Activated naive CD4-positive, alpha-beta T cell treated with anti-CD3 and anti-CD28 coated beads for 36 hours (primary cell): ENCODE data around the gene SNN. TPM values are rescaled to one million over a fixed set of nuclear protein-coding genes. Genes with fewer than 3 reads are reported as not detected.
A peak's percentile ranks its signal among the peaks of the same experiment; 100 is the strongest.

Source experiments
- CTCF ChIA-PET: fragments of 350-600 bp; sonication (Branson Sonifier 250); formaldehyde crosslinking; loops from one replicate; lab custom pipeline; 2021; ENCODE audit warnings: antibody characterized with exemption; lab: Charles Lee
- DNase-seq: peaks from one replicate; pipeline ENCODE4 v3.0.0-alpha.2; 2020
- H3K27ac Mint-ChIP-seq: one replicate; pipeline ENCODE4 v1.8.0; 2021; ENCODE audit warnings: mild to moderate bottlenecking, mixed read lengths
- H3K27me3 Mint-ChIP-seq: one replicate; pipeline ENCODE4 v1.8.0; 2021; ENCODE audit warnings: low read depth, mixed read lengths
- H3K36me3 Mint-ChIP-seq: one replicate; pipeline ENCODE4 v1.8.0; 2021; ENCODE audit warnings: low read depth, mixed read lengths
- H3K4me1 Mint-ChIP-seq: one replicate; pipeline ENCODE4 v1.8.0; 2021; ENCODE audit warnings: low read depth, mixed read lengths
- H3K4me3 Mint-ChIP-seq: one replicate; pipeline ENCODE4 v1.8.0; 2021; ENCODE audit warnings: mild to moderate bottlenecking, moderate library complexity, mixed read lengths
- H3K9me3 Mint-ChIP-seq: one replicate; pipeline ENCODE4 v1.8.0; 2021; ENCODE audit warnings: mixed read lengths
- intact Hi-C: fragments of 100-400 bp; cut with micrococcal nuclease; formaldehyde crosslinking; loops from one replicate; pipeline ENCODE4 v1.15.1; 2023
- total RNA-seq, 2 experiments: library from RNA; stranded (reverse); gene quantifications; one replicate each; pipeline ENCODE4 v1.2.3, GENCODE V29; 2021

Gene SNN
- total RNA-seq, 2 experiments from 2014 or later: 12.0 to 13.6 TPM

- no peak overlapping the region for H3K4me3 Mint-ChIP-seq
- no peaks in the 10 kb centered on the region for H3K36me3 Mint-ChIP-seq
- H3K4me1 Mint-ChIP-seq: peaks cover 21% of the 10 kb centered on the region
- no peaks in the 10 kb centered on the region for H3K27me3 Mint-ChIP-seq
- H3K9me3 Mint-ChIP-seq: no peaks in the 10 kb centered on the region
- CTCF ChIA-PET: interaction anchor here (0.9 to 1.3 kb wide), 3 partner anchors 10 to 263 kb away, joined by 3 to 4 read pairs (median 4); no protein-coding TSS in a partner anchor
- H3K27ac Mint-ChIP-seq: no peak overlapping the region
- no peak for DNase-seq
- intact Hi-C loops: no loop called here
These were observed 9.2 kb upstream of the SNN start for GRCh38 chr16:11658896-11659708.

GRCh38 chr16:11660565-11660964, 7.7 kb upstream of the SNN start:
- Mint-ChIP-seq H3K9me3 (no peaks in the 10 kb centered on the region), H3K4me1 (peaks cover 30% of the 10 kb centered on the region), H3K4me3 (no peak overlapping the region), H3K27me3 (no peaks in the 10 kb centered on the region), H3K36me3 (no peaks in the 10 kb centered on the region), H3K27ac (no peak overlapping the region)
- intact Hi-C loops: no loop called here
- no peak for DNase-seq
- CTCF ChIA-PET: interaction anchor here (0.9 to 1.3 kb wide), 4 partner anchors 19 to 264 kb away, joined by 3 to 7 read pairs (median 4); no protein-coding TSS in a partner anchor

- DNase-seq: no peak
- Mint-ChIP-seq H3K9me3 (no peaks in the 10 kb centered on the region), H3K4me3 (no peak overlapping the region), H3K36me3 (no peaks in the 10 kb centered on the region), H3K27me3 (no peaks in the 10 kb centered on the region), H3K27ac (no peak overlapping the region), H3K4me1 (peaks cover 42% of the 10 kb centered on the region)
- intact Hi-C loops: no loop called here
- CTCF ChIA-PET: interaction anchor here (0.6 to 1.2 kb wide), 2 partner anchors 101 to 131 kb away, joined by 3 to 4 read pairs; no protein-coding TSS in a partner anchor
These were observed 5.7 kb upstream of the SNN start for GRCh38 chr16:11662582-11662981.

- peak; percentile 72 for DNase-seq
- no peaks in the 10 kb centered on the region for H3K36me3 Mint-ChIP-seq
- CTCF ChIA-PET: interaction anchor here (0.9 to 1.5 kb wide), 3 partner anchors 11 to 257 kb away, joined by 3 to 4 read pairs (median 3); no protein-coding TSS in a partner anchor
- H3K27ac Mint-ChIP-seq: peak overlapping the region; percentile 78
- peak overlapping the region; percentile 64 for H3K4me3 Mint-ChIP-seq
- intact Hi-C loops: loop anchor here (5.0 kb wide), 2 partner anchors 47 to 252 kb away; partner anchors contain the start of gene GSPT1
- peaks cover 52% of the 10 kb centered on the region for H3K4me1 Mint-ChIP-seq
- no peaks in the 10 kb centered on the region for H3K27me3 Mint-ChIP-seq
- H3K9me3 Mint-ChIP-seq: no peaks in the 10 kb centered on the region
These were observed 3.2 kb upstream of the SNN start for GRCh38 chr16:11665071-11665491.

GRCh38 chr16:11666103-11667055, 1.9 kb upstream of the SNN start:
- intact Hi-C loops: loop anchor here (5.0 kb wide), 2 partner anchors 46 to 251 kb away; partner anchors contain the start of gene GSPT1
- H3K9me3 Mint-ChIP-seq: no peaks in the 10 kb centered on the region
- H3K36me3 Mint-ChIP-seq: no peaks in the 10 kb centered on the region
- no peak overlapping the region for H3K27ac Mint-ChIP-seq
- peak overlapping the region; percentile 51 for H3K4me3 Mint-ChIP-seq
- H3K27me3 Mint-ChIP-seq: no peaks in the 10 kb centered on the region
- CTCF ChIA-PET: interaction anchor here (0.6 to 1.5 kb wide), 6 partner anchors 23 to 388 kb away, joined by 3 to 5 read pairs (median 4); no protein-coding TSS in a partner anchor
- peaks cover 63% of the 10 kb centered on the region for H3K4me1 Mint-ChIP-seq
- no peak for DNase-seq

GRCh38 chr16:11667221-11667823, 933 bp upstream of the SNN start:
- Mint-ChIP-seq H3K27me3 (no peaks in the 10 kb centered on the region), H3K36me3 (no peaks in the 10 kb centered on the region), H3K27ac (no peak overlapping the region), H3K9me3 (no peaks in the 10 kb centered on the region), H3K4me3 (peak overlapping the region; percentile 66), H3K4me1 (peaks cover 71% of the 10 kb centered on the region)
- intact Hi-C loops: loop anchor here (5.0 kb wide), 2 partner anchors 45 to 250 kb away; partner anchors contain the start of gene GSPT1
- CTCF ChIA-PET: interaction anchor here (0.6 to 1.3 kb wide), 5 partner anchors 24 to 388 kb away, joined by 3 to 5 read pairs (median 4); no protein-coding TSS in a partner anchor
- no peak for DNase-seq

GRCh38 chr16:11668623-11669379, 546 bp downstream of the SNN start:
- H3K27me3 Mint-ChIP-seq: no peaks in the 10 kb centered on the region
- no peak overlapping the region for H3K27ac Mint-ChIP-seq
- CTCF ChIA-PET: interaction anchor here (0.6 to 1.2 kb wide), 5 partner anchors 9 to 399 kb away, joined by 3 to 4 read pairs (median 3); no protein-coding TSS in a partner anchor
- peaks cover 73% of the 10 kb centered on the region for H3K4me1 Mint-ChIP-seq
- no peaks in the 10 kb centered on the region for H3K9me3 Mint-ChIP-seq
- H3K4me3 Mint-ChIP-seq: peak overlapping the region; percentile 72
- intact Hi-C loops: loop anchor here (1.0 to 5.0 kb wide), 6 partner anchors 44 to 412 kb away; partner anchors contain the start of genes GSPT1, RSL1D1, TXNDC11 and ZC3H7A
- no peaks in the 10 kb centered on the region for H3K36me3 Mint-ChIP-seq
- DNase-seq: no peak

- Mint-ChIP-seq H3K36me3 (no peaks in the 10 kb centered on the region), H3K27ac (peak overlapping the region; percentile 82), H3K9me3 (no peaks in the 10 kb centered on the region), H3K27me3 (no peaks in the 10 kb centered on the region), H3K4me3 (peak overlapping the region; percentile 72), H3K4me1 (peaks cover 68% of the 10 kb centered on the region)
- no peak for DNase-seq
- intact Hi-C loops: loop anchor here (1.0 to 5.0 kb wide), 5 partner anchors 43 to 248 kb away; partner anchors contain the start of genes GSPT1, LITAF, TXNDC11 and ZC3H7A
- CTCF ChIA-PET: interaction anchor here (0.5 to 1.2 kb wide), 8 partner anchors 10 to 511 kb away, joined by 3 to 4 read pairs (median 3); no protein-coding TSS in a partner anchor
These were observed 1.3 kb downstream of the SNN start for GRCh38 chr16:11669380-11670146.

GRCh38 chr16:11670171-11671131, 2.2 kb downstream of the SNN start:
- H3K36me3 Mint-ChIP-seq: no peaks in the 10 kb centered on the region
- peak; percentile 64 for DNase-seq
- H3K27me3 Mint-ChIP-seq: no peaks in the 10 kb centered on the region
- intact Hi-C loops: loop anchor here (1.0 kb wide), 1 partner anchor 84 kb away; the partner anchor contains the start of gene LITAF
- no peaks in the 10 kb centered on the region for H3K9me3 Mint-ChIP-seq
- H3K4me1 Mint-ChIP-seq: peaks cover 65% of the 10 kb centered on the region
- peak overlapping the region; percentile 72 for H3K4me3 Mint-ChIP-seq
- CTCF ChIA-PET: interaction anchor here (0.6 to 1.2 kb wide), 5 partner anchors 14 to 138 kb away, joined by 3 to 4 read pairs (median 4); no protein-coding TSS in a partner anchor
- H3K27ac Mint-ChIP-seq: peak overlapping the region; percentile 82
